ENCODE data around the gene NHERF1. TPM values are rescaled to one million over a fixed set of nuclear protein-coding genes. Genes with fewer than 3 reads are reported as not detected.

Gene NHERF1
- total RNA-seq (2021; ENCODE audit: unreplicated experiment): 90.8 TPM
- 66.0 TPM for polyA plus RNA-seq (2012; ENCODE audit: insufficient read length)
- Bru-seq, nascent RNA: percentile 58 among the genes with signal in this experiment
- BruChase-seq, experiment 1, labeled RNA remaining after a 2-hour chase: percentile 74 among the genes with signal in this experiment
- percentile 78 among the genes with signal in this experiment for BruChase-seq, experiment 2, labeled RNA remaining after a 6-hour chase
- long read RNA-seq, transcript SLC9A3R1-201 (6 exons, 1,969 nt): major isoform, 119 of 142 reads
- long read RNA-seq, partial matches to known transcripts: 0 of 142 reads
- long read RNA-seq, other reads (novel, unspliced or antisense): 20 of 142 reads

GRCh38 chr17:74748529-74749278, at the start of gene NHERF1:
Gene NHERF1 (plus strand): TSS chr17:74748628. CDS start chr17:74748847, 219 bp downstream.
- BruUV-seq (replicated peaks): TSS peak; percentile 87
- Histone ChIP-seq H3K36me3 (ENCODE audit: control insufficient read depth, insufficient read depth, low read length) (peaks cover 2% of the 10 kb centered on the region; the same call in 1 of the 2 replicates), H3K4me3 (ENCODE audit: low read depth in 2 of 2, low read length in 2 of 2) (peak within 1 kb of the TSS; percentile 76 to 95), H3K27me3 (ENCODE audit: control insufficient read depth, insufficient read depth, low read length) (no peaks in the 10 kb centered on the region), H3K27ac (ENCODE audit: low read length) (peak within 1 kb of the TSS; percentile 87), H3K4me1 (ENCODE audit: control insufficient read depth, insufficient read depth, low read length) (peaks cover 38% of the 10 kb centered on the region), H3K9me3 (ENCODE audit: control insufficient read depth, insufficient read depth, low read depth, low read length) (no peaks in the 10 kb centered on the region)
- CTCF ChIA-PET: interaction anchor here (1.8 to 2.3 kb wide), 3 partner anchors 21 to 91 kb away, joined by 6 to 12 read pairs (median 8); no protein-coding TSS in a partner anchor
- in situ Hi-C loops (cut with HindIII; ENCODE audit: low pct_unique_long_range_greater_than_20kb, low sequenced_read_pairs): no loop called here
- peak; percentile 98 for TF ChIP-seq POLR2AphosphoS5 (IDR thresholded peaks at IDR 0.05; ENCODE audit: low read depth, low read length)
- no peak for TF ChIP-seq CTCF (IDR thresholded peaks at IDR 0.05)
- TF ChIP-seq SIN3A (IDR thresholded peaks at IDR 0.05; ENCODE audit: borderline replicate concordance, insufficient read depth, low read depth, low read length): 0 out of 2 replicates have a peak, but pooled peaks have one; percentile 90
- TF ChIP-seq REST (IDR thresholded peaks at IDR 0.05; ENCODE audit: insufficient read depth in 1 of 2, low read depth in 2 of 2, low read length in 1 of 2): 0 out of 4 replicates have a peak, but pooled peaks of 1 of the 2 experiments have one; percentile 55
- TF ChIP-seq TCF7L2 (IDR thresholded peaks at IDR 0.05; ENCODE audit: low read depth, low read length): no peak
- ATAC-seq: peak; percentile 95
- POLR2A ChIA-PET: no interaction called here
- DNase-seq (ENCODE audit: low read depth, low spot score): no peak
- intact Hi-C loops (cut with micrococcal nuclease; ENCODE audit: unreplicated experiment): no loop called here

- ATAC-seq: no peak
- POLR2A ChIA-PET: no interaction called here
- CTCF ChIA-PET: no interaction called here
- Histone ChIP-seq H3K36me3 (ENCODE audit: control insufficient read depth, insufficient read depth, low read length) (no peaks in the 10 kb centered on the region), H3K27me3 (ENCODE audit: control insufficient read depth, insufficient read depth, low read length) (peaks cover 6% of the 10 kb centered on the region; the same call in 1 of the 2 replicates), H3K4me3 (ENCODE audit: low read depth in 2 of 2, low read length in 2 of 2) (no peak overlapping the region), H3K27ac (ENCODE audit: low read length) (no peak overlapping the region), H3K4me1 (ENCODE audit: control insufficient read depth, insufficient read depth, low read length) (no peaks in the 10 kb centered on the region), H3K9me3 (ENCODE audit: control insufficient read depth, insufficient read depth, low read depth, low read length) (no peaks in the 10 kb centered on the region)
- intact Hi-C loops (cut with micrococcal nuclease; ENCODE audit: unreplicated experiment): no loop called here
- no peak for TF ChIP-seq TCF7L2 (IDR thresholded peaks at IDR 0.05; ENCODE audit: low read depth, low read length)
- no peak for TF ChIP-seq REST (IDR thresholded peaks at IDR 0.05; ENCODE audit: insufficient read depth in 1 of 2, low read depth in 2 of 2, low read length in 1 of 2)
- TF ChIP-seq CTCF (IDR thresholded peaks at IDR 0.05): no peak
- TF ChIP-seq POLR2AphosphoS5 (IDR thresholded peaks at IDR 0.05; ENCODE audit: low read depth, low read length): no peak
- no peak for TF ChIP-seq SIN3A (IDR thresholded peaks at IDR 0.05; ENCODE audit: borderline replicate concordance, insufficient read depth, low read depth, low read length)
- no peak for DNase-seq (ENCODE audit: low read depth, low spot score)
- BruUV-seq (replicated peaks): no TSS peak
- in situ Hi-C loops (cut with HindIII; ENCODE audit: low pct_unique_long_range_greater_than_20kb, low sequenced_read_pairs): no loop called here
Observed at GRCh38 chr17:74699236-74699635, 49.2 kb upstream of the NHERF1 start.
